Measurements from ENCODE around the gene FILIP1L. TPM values are rescaled to one million over a fixed set of nuclear protein-coding genes. Genes with fewer than 3 reads are reported as not detected.

Gene FILIP1L
- total RNA-seq, 1 experiment from 2014 or later: 0.07 TPM

DNA sequence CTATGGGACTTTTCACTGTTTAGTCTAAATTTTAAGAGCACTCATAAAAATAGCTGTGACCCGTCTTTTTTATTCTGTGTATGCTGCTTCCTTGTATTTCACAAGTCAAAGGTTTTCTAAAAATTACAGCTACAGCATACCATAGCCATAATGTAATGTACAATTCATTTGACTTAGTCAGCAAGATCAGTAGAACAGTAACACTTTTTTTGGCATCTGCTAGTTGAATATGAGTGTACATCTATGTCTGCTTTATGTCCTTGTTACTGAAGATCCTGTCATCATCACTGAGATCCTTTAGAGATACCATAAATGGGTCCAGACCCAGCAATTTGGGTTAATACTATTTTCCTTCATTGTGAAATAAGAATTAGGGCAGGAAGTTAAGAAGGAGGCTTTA, 254.5 kb downstream of the FILIP1L start:
- H3K4me3 Mint-ChIP-seq: no peak overlapping the region
- no peaks in the 10 kb centered on the region for H3K23me2 ChIP-seq (ENCODE audit: insufficient read length, low read depth, low read length, poor library complexity, severe bottlenecking)
- H2AK5ac ChIP-seq (ENCODE audit: insufficient read length, low read length): no peak overlapping the region
- no peak overlapping the region for H2BK5ac ChIP-seq (ENCODE audit: insufficient read length, low read length)
- no peaks in the 10 kb centered on the region for H4K20me1 ChIP-seq (ENCODE audit: control insufficient read depth, insufficient read depth, insufficient read length)
- no peak overlapping the region for H3K23ac ChIP-seq (ENCODE audit: insufficient read length, low read depth, low read length)
- no peak overlapping the region for H3K27ac ChIP-seq (ENCODE audit: insufficient read length, low read depth, low read length)
- no peaks in the 10 kb centered on the region for H3K27me3 Mint-ChIP-seq (ENCODE audit: low read depth)
- no peak overlapping the region for H3K4me2 ChIP-seq (ENCODE audit: insufficient read depth, insufficient read length, low read length)
- peaks cover 6 to 9% (median 8%) of the 10 kb centered on the region in 3 experiments; a peak in 6 of 7 replicates for H3K36me3 Mint-ChIP-seq (ENCODE audit: insufficient read depth in 1 of 3, low read depth in 3 of 3)
- H3K18ac ChIP-seq (ENCODE audit: insufficient read length, low read depth, low read length): no peak overlapping the region
- H3K4ac ChIP-seq (ENCODE audit: low read depth, low read length): no peak overlapping the region
- H3K79me1 ChIP-seq (ENCODE audit: insufficient read depth, low read depth, low read length, poor library complexity, severe bottlenecking): no peaks in the 10 kb centered on the region
- TF ChIP-seq, protein P1, sequence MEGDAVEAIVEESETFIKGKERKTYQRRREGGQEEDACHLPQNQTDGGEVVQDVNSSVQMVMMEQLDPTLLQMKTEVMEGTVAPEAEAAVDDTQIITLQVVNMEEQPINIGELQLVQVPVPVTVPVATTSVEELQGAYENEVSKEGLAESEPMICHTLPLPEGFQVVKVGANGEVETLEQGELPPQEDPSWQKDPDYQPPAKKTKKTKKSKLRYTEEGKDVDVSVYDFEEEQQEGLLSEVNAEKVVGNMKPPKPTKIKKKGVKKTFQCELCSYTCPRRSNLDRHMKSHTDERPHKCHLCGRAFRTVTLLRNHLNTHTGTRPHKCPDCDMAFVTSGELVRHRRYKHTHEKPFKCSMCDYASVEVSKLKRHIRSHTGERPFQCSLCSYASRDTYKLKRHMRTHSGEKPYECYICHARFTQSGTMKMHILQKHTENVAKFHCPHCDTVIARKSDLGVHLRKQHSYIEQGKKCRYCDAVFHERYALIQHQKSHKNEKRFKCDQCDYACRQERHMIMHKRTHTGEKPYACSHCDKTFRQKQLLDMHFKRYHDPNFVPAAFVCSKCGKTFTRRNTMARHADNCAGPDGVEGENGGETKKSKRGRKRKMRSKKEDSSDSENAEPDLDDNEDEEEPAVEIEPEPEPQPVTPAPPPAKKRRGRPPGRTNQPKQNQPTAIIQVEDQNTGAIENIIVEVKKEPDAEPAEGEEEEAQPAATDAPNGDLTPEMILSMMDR (conservative IDR thresholded peaks at IDR 0.05): no peak
- no peak overlapping the region for H2BK120ac ChIP-seq (ENCODE audit: low read depth, low read length, poor library complexity, severe bottlenecking)
- H2BK12ac ChIP-seq (ENCODE audit: insufficient read length, low read depth, low read length): no peak overlapping the region
- peaks cover 3% of the 10 kb centered on the region; the same call in 1 of the 2 replicates for H3K4me1 ChIP-seq (ENCODE audit: insufficient read depth, low read length)
- peaks cover 16% of the 10 kb centered on the region in 2 experiments for H3K4me1 Mint-ChIP-seq
- no peak overlapping the region for H3T11ph ChIP-seq (ENCODE audit: low read length)
- H4K5ac ChIP-seq (ENCODE audit: insufficient read length, low read depth, low read length): no peak overlapping the region
- H3K9me3 ChIP-seq (ENCODE audit: control insufficient read depth, low read depth, low read length): no peaks in the 10 kb centered on the region
- H3K9me3 Mint-ChIP-seq: peaks cover 0 to 3% of the 10 kb centered on the region in 2 experiments; a peak in 2 of 5 replicates
- H3K27ac Mint-ChIP-seq: peak overlapping the region in 1 of 3 experiments; percentile 45; a peak in 2 of 7 replicates
- no peak overlapping the region for H3K56ac ChIP-seq (ENCODE audit: insufficient read length, low read depth, low read length)
- no peak for DNase-seq
- no peak overlapping the region for H2BK15ac ChIP-seq (ENCODE audit: low read depth, low read length)
- H3K14ac ChIP-seq (ENCODE audit: insufficient read depth, low read length): no peak overlapping the region
- no peaks in the 10 kb centered on the region for H3K79me2 ChIP-seq (ENCODE audit: insufficient read depth, low read length)
- no CpG with 5 or more reads among the region's 1 CpG for WGBS (ENCODE audit: extremely low coverage, insufficient read length, low lambda C conversion rate)
- H4K8ac ChIP-seq (replicated peaks; ENCODE audit: insufficient read length, low read depth, low read length): no peak overlapping the region
- no peak overlapping the region for H3K9ac ChIP-seq (ENCODE audit: extremely low read depth, insufficient read length, low read length)
- H4K91ac ChIP-seq (ENCODE audit: insufficient read length, low read depth, low read length): no peak overlapping the region
- no peak overlapping the region for H2AFZ ChIP-seq (ENCODE audit: low read length)
- H3K27me3 ChIP-seq (ENCODE audit: insufficient read depth, low read length): no peaks in the 10 kb centered on the region
- H2BK20ac ChIP-seq (ENCODE audit: low read depth, low read length, poor library complexity, severe bottlenecking): no peak overlapping the region
